HTR-8/SVneo (cell line): ENCODE measurements around the gene SLC6A19.

Experiments
- DNase-seq: peaks from one replicate; pipeline ENCODE4 v3.0.0; 2011; ENCODE audit warnings: low spot score, mixed read lengths; ENCODE audit not compliant: insufficient read length
- FAIRE-seq: peaks from 2 replicates; lab custom pipeline; 2011; peaks lifted over from hg19 to GRCh38; lab: Jason Lieb, UNC

The SLC6A19 gene

GRCh38 chr5:1189269-1189668, 12.1 kb upstream of the SLC6A19 start:
- no peak for DNase-seq
- no peak for FAIRE-seq

- DNase-seq, result no peak
- FAIRE-seq, result no peak
These were observed 11.1 kb upstream of the SLC6A19 start for GRCh38 chr5:1190278-1190677.

- no peak for FAIRE-seq
- no peak for DNase-seq
These were observed 10.6 kb upstream of the SLC6A19 start for GRCh38 chr5:1190837-1191239.

- DNase-seq, result no peak
- no peak for FAIRE-seq
These were observed 8.3 kb upstream of the SLC6A19 start for GRCh38 chr5:1192971-1193590.

- DNase-seq (no peak), FAIRE-seq (no peak)
These were observed 7.8 kb upstream of the SLC6A19 start for GRCh38 chr5:1193591-1193985.

GRCh38 chr5:1194378-1194777, 7.0 kb upstream of the SLC6A19 start:
- no peak for DNase-seq
- no peak for FAIRE-seq

GRCh38 chr5:1195439-1195838, 6.0 kb upstream of the SLC6A19 start:
- no peak for DNase-seq
- FAIRE-seq, result no peak

- FAIRE-seq (no peak), DNase-seq (no peak)
These were observed 5.5 kb upstream of the SLC6A19 start for GRCh38 chr5:1195916-1196315.

GRCh38 chr5:1196562-1196961, 4.8 kb upstream of the SLC6A19 start:
- DNase-seq (no peak), FAIRE-seq (no peak)

GRCh38 chr5:1197876-1198666, 3.3 kb upstream of the SLC6A19 start:
- no peak for DNase-seq
- no peak for FAIRE-seq

- no peak for FAIRE-seq
- no peak for DNase-seq
These were observed 2.1 kb upstream of the SLC6A19 start for GRCh38 chr5:1199340-1199648.

GRCh38 chr5:1199649-1200494, 1.5 kb upstream of the SLC6A19 start:
- FAIRE-seq, result no peak

GRCh38 chr5:1200495-1201326, 684 bp upstream of the SLC6A19 start:
- DNase-seq (no peak), FAIRE-seq (no peak)

More at GRCh38 chr5:1199649-1200494, 1.5 kb upstream of the SLC6A19 start:
- no peak for DNase-seq

GRCh38 chr5:1202026-1202797, 817 bp downstream of the SLC6A19 start:
- DNase-seq (no peak), FAIRE-seq (no peak)

- no peak for DNase-seq
- no peak for FAIRE-seq
These were observed 1.4 kb downstream of the SLC6A19 start for GRCh38 chr5:1202798-1203185.

- FAIRE-seq, result no peak
These were observed 2.0 kb downstream of the SLC6A19 start for GRCh38 chr5:1203311-1203967.

GRCh38 chr5:1203968-1204692, 2.7 kb downstream of the SLC6A19 start:
- DNase-seq, result no peak
- no peak for FAIRE-seq

More at GRCh38 chr5:1203311-1203967, 2.0 kb downstream of the SLC6A19 start:
- DNase-seq, result no peak

- FAIRE-seq (no peak), DNase-seq (peak; percentile 54)
These were observed 3.4 kb downstream of the SLC6A19 start for GRCh38 chr5:1204693-1205242.
